SK-N-SH (cell line): Measurements from ENCODE around the gene PXT1. TPM values are rescaled to one million over a fixed set of nuclear protein-coding genes. Genes with fewer than 3 reads are reported as not detected.

ENCODE experiments used
- CTCF ChIA-PET: fragments of 300-600, 350-600 bp; formaldehyde crosslinking; extraction: SDS; loops from one replicate; lab custom pipeline; 2021; lab: Yijun Ruan, JAX
- POLR2A ChIA-PET: fragments of 350-600 bp; sonication (Branson Sonifier 250); formaldehyde crosslinking; extraction: SDS; loops from one replicate; lab custom pipeline; 2020; ENCODE audit warnings: antibody characterized with exemption, inconsistent platforms; lab: Yijun Ruan, JAX
- DNase-seq: peaks from one replicate; pipeline ENCODE4 v3.0.0; 2012
- H2AFZ ChIP-seq: fragments of 200-600 bp; sonication (generic); 2 replicates; pipeline ENCODE4 v1.8.1; 2016; ENCODE audit warnings: antibody characterized with exemption, mild to moderate bottlenecking, low read depth
- H3F3A ChIP-seq: fragments of 200-600 bp; sonication (generic); replicated peaks from 2 replicates; pipeline ENCODE3; 2016; ENCODE audit warnings: antibody characterized with exemption, mild to moderate bottlenecking; ENCODE audit not compliant: insufficient read depth
- H3K27ac ChIP-seq, 2 experiments: fragments of 200-500 bp in 1 of 2; fragments of 200-600 bp in 1 of 2; sonication (Bioruptor generic) in 1 of 2; sonication (generic), shearing (Covaris generic) in 1 of 2; 2 replicates each; pipeline versions ENCODE4 v1.5.1 to v1.6.1; 2014 to 2016; ENCODE audit warnings: low read depth in 2 of 2, inconsistent platforms in 1 of 2, low read length in 1 of 2, mild to moderate bottlenecking in 1 of 2, mixed read lengths in 1 of 2
- H3K27me3 ChIP-seq: fragments of 200-600 bp; sonication (generic), shearing (Covaris generic); 2 replicates; pipeline ENCODE4 v1.6.1; 2016; ENCODE audit warnings: mixed run types; ENCODE audit not compliant: insufficient read depth
- H3K36me3 ChIP-seq, 2 experiments: fragments of 200-500 bp in 1 of 2; fragments of 200-600 bp in 1 of 2; sonication (Bioruptor generic) in 1 of 2; sonication (generic) in 1 of 2; replicated peaks in 1 of 2; 2 replicates each; pipeline versions ENCODE3 to v1.5.1; 2014 to 2016; ENCODE audit warnings: low read length in 1 of 2, mild to moderate bottlenecking in 1 of 2; ENCODE audit not compliant: insufficient read depth in 2 of 2, control insufficient read depth in 1 of 2
- H3K4me1 ChIP-seq, 2 experiments: fragments of 200-500 bp in 1 of 2; fragments of 200-600 bp in 1 of 2; sonication (Bioruptor generic) in 1 of 2; sonication (generic), shearing (Covaris generic) in 1 of 2; 2 replicates each; pipeline versions ENCODE4 v1.5.1 to v1.6.1; 2014 to 2016; ENCODE audit warnings: low read depth in 1 of 2, low read length in 1 of 2, mixed run types in 1 of 2; ENCODE audit not compliant: insufficient read depth in 2 of 2, control insufficient read depth in 1 of 2
- H3K4me2 ChIP-seq: fragments of 200-600 bp; sonication (generic), shearing (Covaris generic); 2 replicates; pipeline ENCODE4 v1.6.1; 2017; ENCODE audit warnings: mixed run types
- H3K4me3 ChIP-seq, 2 experiments: fragments of 200-500 bp in 1 of 2; fragments of 200-600 bp in 1 of 2; sonication (Bioruptor generic) in 1 of 2; sonication (generic), shearing (Covaris generic) in 1 of 2; 2 replicates each; pipeline versions ENCODE4 v1.5.1 to v1.8.1; 2014 to 2016; ENCODE audit warnings: low read depth in 2 of 2, inconsistent platforms in 1 of 2, low read length in 1 of 2, mild to moderate bottlenecking in 1 of 2, mixed read lengths in 1 of 2, moderate library complexity in 1 of 2
- H3K79me2 ChIP-seq: fragments of 200-600 bp; sonication (generic); 2 replicates; pipeline ENCODE4 v1.8.1; 2017; ENCODE audit warnings: mild to moderate bottlenecking; ENCODE audit not compliant: insufficient read depth
- H3K9ac ChIP-seq: fragments of 200-600 bp; sonication (generic); 2 replicates; pipeline ENCODE4 v1.6.1; 2017; ENCODE audit warnings: mixed run types
- H3K9me2 ChIP-seq: fragments of 200-600 bp; sonication (generic); 2 replicates; pipeline ENCODE4 v1.6.1; 2017; ENCODE audit warnings: mixed run types
- H3K9me3 ChIP-seq: fragments of 200-600 bp; sonication (generic); 2 replicates; pipeline ENCODE4 v1.6.1; 2017; ENCODE audit warnings: mixed run types, mild to moderate bottlenecking, moderate library complexity
- H4K20me1 ChIP-seq: fragments of 200-600 bp; sonication (generic); 2 replicates; pipeline ENCODE4 v1.6.1; 2017; ENCODE audit warnings: mild to moderate bottlenecking, mixed run types; ENCODE audit not compliant: insufficient read depth
- EP300 ChIP-seq, 2 experiments: IDR thresholded peaks; 2 replicates each; pipeline versions ENCODE4 v1.4.0 to v1.6.1; 2012; ENCODE audit warnings: borderline replicate concordance in 1 of 2, low read depth in 1 of 2, low read length in 1 of 2
- EZH2phosphoT487 ChIP-seq: fragments of 200-600 bp; sonication (generic); IDR thresholded peaks from 2 replicates; pipeline ENCODE4 v1.6.1; 2017; ENCODE audit warnings: low read depth, mixed run types, mild to moderate bottlenecking, antibody characterized with exemption, moderate library complexity, borderline replicate concordance
- FOXM1 ChIP-seq: IDR thresholded peaks from 2 replicates; pipeline ENCODE4 v1.4.0; 2012; ENCODE audit warnings: low read depth, mild to moderate bottlenecking
- GATA2 ChIP-seq: sonication (generic); formaldehyde crosslinking; IDR thresholded peaks from 2 replicates; pipeline ENCODE4 v1.5.0; 2020; ENCODE audit warnings: mild to moderate bottlenecking, missing genetic modification reagents
- MXI1 ChIP-seq: IDR thresholded peaks from 2 replicates; pipeline ENCODE4 v1.6.1; 2012; ENCODE audit warnings: mild to moderate bottlenecking, low read depth, low read length, improper control_type of control experiment
- NFIC ChIP-seq: IDR thresholded peaks from 2 replicates; pipeline ENCODE4 v1.4.0; 2012; ENCODE audit warnings: borderline replicate concordance
- POLR2AphosphoS5 ChIP-seq: IDR thresholded peaks from 2 replicates; pipeline ENCODE4 v1.6.1; 2012; ENCODE audit warnings: low read depth, low read length
- RCOR1 ChIP-seq: fragments of 150-350 bp; IDR thresholded peaks from 2 replicates; pipeline ENCODE4 v1.6.1; 2017; ENCODE audit warnings: antibody characterized with exemption, low read length
- RFX5 ChIP-seq: IDR thresholded peaks from 2 replicates; pipeline ENCODE4 v1.6.1; 2012; ENCODE audit warnings: mild to moderate bottlenecking, improper control_type of control experiment, low read length
- RXRA ChIP-seq: IDR thresholded peaks from 2 replicates; pipeline ENCODE4 v1.4.0; 2012; ENCODE audit warnings: low read depth, mild to moderate bottlenecking, borderline replicate concordance
- SMC3 ChIP-seq: IDR thresholded peaks from 2 replicates; pipeline ENCODE4 v1.6.1; 2012; ENCODE audit warnings: low read depth, low read length, improper control_type of control experiment
- TCF12 ChIP-seq: IDR thresholded peaks from 2 replicates; pipeline ENCODE4 v1.4.0; 2012
- TEAD4 ChIP-seq: IDR thresholded peaks from 2 replicates; pipeline ENCODE4 v1.4.0; 2012; ENCODE audit warnings: mild to moderate bottlenecking, borderline replicate concordance; ENCODE audit not compliant: insufficient read depth
- USF2 ChIP-seq: fragments of 150-350 bp; IDR thresholded peaks from 2 replicates; pipeline ENCODE4 v1.6.1; 2017; ENCODE audit warnings: antibody characterized with exemption, low read length, low read depth, borderline replicate concordance
- YY1 ChIP-seq: IDR thresholded peaks from 2 replicates; pipeline ENCODE4 v1.4.0; 2012; ENCODE audit warnings: low read depth, mild to moderate bottlenecking
- WGBS: methylation state at CpG from one replicate; pipeline ENCODE4 v1.1.6; 2017; ENCODE audit warnings: low lambda C conversion rate; 5-methylcytosine and 5-hydroxymethylcytosine counted together
- polyA plus RNA-seq, 3 experiments: library from polyadenylated mRNA; depleted of rRNA; stranded (reverse); fragments of >200 nt; gene quantifications; 2 replicates each; pipeline ENCODE4 v1.2.3, GENCODE V29; 2012
- TF ChIP-seq, protein P1 (sequence below): IDR thresholded peaks from 2 replicates; pipeline ENCODE4; 2012
- TF ChIP-seq, protein P2 (sequence below): IDR thresholded peaks from 2 replicates; pipeline ENCODE4 v1.4.0; 2012; ENCODE audit warnings: low read depth, borderline replicate concordance

Gene PXT1
- polyA plus RNA-seq, 1 of the 3 experiments (the other 2 are of a cell fraction), result not detected

GRCh38 chr6:36352477-36353157 lies 90.0 kb downstream of the PXT1 start:
- no peak for TF ChIP-seq GATA2 (CRISPR knock-in tag)
- TF ChIP-seq FOXM1, result no peak
- TF ChIP-seq TCF12, result no peak
- TF ChIP-seq EP300 (IDR thresholded peaks at IDR 0.05; ENCODE audit: borderline replicate concordance in 1 of 2, low read depth in 1 of 2, low read length in 1 of 2), result no peak
- TF ChIP-seq, protein P1, sequence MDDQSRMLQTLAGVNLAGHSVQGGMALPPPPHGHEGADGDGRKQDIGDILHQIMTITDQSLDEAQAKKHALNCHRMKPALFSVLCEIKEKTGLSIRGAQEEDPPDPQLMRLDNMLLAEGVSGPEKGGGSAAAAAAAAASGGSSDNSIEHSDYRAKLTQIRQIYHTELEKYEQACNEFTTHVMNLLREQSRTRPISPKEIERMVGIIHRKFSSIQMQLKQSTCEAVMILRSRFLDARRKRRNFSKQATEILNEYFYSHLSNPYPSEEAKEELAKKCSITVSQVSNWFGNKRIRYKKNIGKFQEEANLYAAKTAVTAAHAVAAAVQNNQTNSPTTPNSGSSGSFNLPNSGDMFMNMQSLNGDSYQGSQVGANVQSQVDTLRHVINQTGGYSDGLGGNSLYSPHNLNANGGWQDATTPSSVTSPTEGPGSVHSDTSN, result no peak
- TF ChIP-seq POLR2AphosphoS5, result no peak
- TF ChIP-seq RXRA, result no peak
- TF ChIP-seq MXI1, result no peak
- TF ChIP-seq, protein P2, sequence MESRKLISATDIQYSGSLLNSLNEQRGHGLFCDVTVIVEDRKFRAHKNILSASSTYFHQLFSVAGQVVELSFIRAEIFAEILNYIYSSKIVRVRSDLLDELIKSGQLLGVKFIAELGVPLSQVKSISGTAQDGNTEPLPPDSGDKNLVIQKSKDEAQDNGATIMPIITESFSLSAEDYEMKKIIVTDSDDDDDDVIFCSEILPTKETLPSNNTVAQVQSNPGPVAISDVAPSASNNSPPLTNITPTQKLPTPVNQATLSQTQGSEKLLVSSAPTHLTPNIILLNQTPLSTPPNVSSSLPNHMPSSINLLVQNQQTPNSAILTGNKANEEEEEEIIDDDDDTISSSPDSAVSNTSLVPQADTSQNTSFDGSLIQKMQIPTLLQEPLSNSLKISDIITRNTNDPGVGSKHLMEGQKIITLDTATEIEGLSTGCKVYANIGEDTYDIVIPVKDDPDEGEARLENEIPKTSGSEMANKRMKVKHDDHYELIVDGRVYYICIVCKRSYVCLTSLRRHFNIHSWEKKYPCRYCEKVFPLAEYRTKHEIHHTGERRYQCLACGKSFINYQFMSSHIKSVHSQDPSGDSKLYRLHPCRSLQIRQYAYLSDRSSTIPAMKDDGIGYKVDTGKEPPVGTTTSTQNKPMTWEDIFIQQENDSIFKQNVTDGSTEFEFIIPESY, result no peak
- TF ChIP-seq EZH2phosphoT487, result no peak
- TF ChIP-seq RFX5, result no peak
- TF ChIP-seq RCOR1, result no peak
- no peak for TF ChIP-seq USF2
- no peak for TF ChIP-seq YY1
- no peak for TF ChIP-seq NFIC
- no peak for TF ChIP-seq SMC3
- no peak for TF ChIP-seq TEAD4
- TF ChIP-seq, all 33 proteins: peak for 0
- H3K27ac ChIP-seq, result no peak overlapping the region
- H3K9me2 ChIP-seq, result no peaks in the 10 kb centered on the region
- WGBS, result 64% methylated on average over 8 of the region's 8 CpGs
- no peak overlapping the region for H2AFZ ChIP-seq
- no peak overlapping the region for H3K4me3 ChIP-seq
- H3K9me3 ChIP-seq, result no peaks in the 10 kb centered on the region
- no peak for DNase-seq
- ChIA-PET POLR2A (no interaction called here), CTCF (interaction anchor here (0.6 to 6.0 kb wide), 3 partner anchors 12 to 51 kb away, joined by 3 to 42 read pairs (median 8); no protein-coding TSS in a partner anchor)
- H3K4me1 ChIP-seq, result peaks cover under 1 to 9% of the 10 kb centered on the region in 2 experiments; a peak in 2 of 4 replicates
- no peaks in the 10 kb centered on the region for H3F3A ChIP-seq
- no peak overlapping the region for H3K9ac ChIP-seq
- no peaks in the 10 kb centered on the region for H4K20me1 ChIP-seq
- no peaks in the 10 kb centered on the region for H3K79me2 ChIP-seq
- no peak overlapping the region for H3K4me2 ChIP-seq
- no peaks in the 10 kb centered on the region for H3K36me3 ChIP-seq
- no peaks in the 10 kb centered on the region for H3K27me3 ChIP-seq
